Pons (tissue), 1 donor: ENCODE data around the gene RPL35A.
"Not testable (repeated sequence)": the region's sequence is repeated elsewhere in the genome, so short reads cannot be mapped to it uniquely, and the experiment has no call there.

ENCODE experiments used
- DNase-seq: peaks from one replicate; pipeline ENCODE4 v3.0.0-alpha.2; 2016; ENCODE audit warnings: low spot score

The RPL35A gene

GRCh38 chr3:197949778-197950676, at the start of gene RPL35A:
TSS of gene RPL35A (plus strand) at chr3:197950190. CDS start at chr3:197950968, 778 bp downstream.
- DNase-seq: peak; percentile 95

GRCh38 chr3:197901626-197902025, 48.4 kb upstream of the RPL35A start:
- DNase-seq: no peak

GRCh38 chr3:197906023-197906849, 43.8 kb upstream of the RPL35A start:
- DNase-seq: peak; percentile 85

- DNase-seq: no peak
Observed at GRCh38 chr3:197906850-197907187, 43.2 kb upstream of the RPL35A start.

GRCh38 chr3:197907196-197907595, 42.8 kb upstream of the RPL35A start:
- no peak for DNase-seq

- not testable (repeated sequence) for DNase-seq
Observed at GRCh38 chr3:197908550-197908949, 41.4 kb upstream of the RPL35A start.

GRCh38 chr3:197908957-197909701, 40.9 kb upstream of the RPL35A start:
- DNase-seq: no peak

- no peak for DNase-seq
Observed at GRCh38 chr3:197912741-197913476, 37.1 kb upstream of the RPL35A start.

- DNase-seq: no peak
Observed at GRCh38 chr3:197913641-197914380, 36.2 kb upstream of the RPL35A start.

- not testable (repeated sequence) for DNase-seq
Observed at GRCh38 chr3:197921429-197922275, 28.3 kb upstream of the RPL35A start.

GRCh38 chr3:197926418-197926817, 23.6 kb upstream of the RPL35A start:
- DNase-seq: no peak

- not testable (repeated sequence) for DNase-seq
Observed at GRCh38 chr3:197927578-197927977, 22.4 kb upstream of the RPL35A start.

- no peak for DNase-seq
Observed at GRCh38 chr3:197936819-197937384, 13.1 kb upstream of the RPL35A start.

GRCh38 chr3:197940745-197941384, 9.1 kb upstream of the RPL35A start:
- no peak for DNase-seq

GRCh38 chr3:197942956-197943556, 6.9 kb upstream of the RPL35A start:
- DNase-seq: peak; percentile 45

GRCh38 chr3:197949191-197949777, 706 bp upstream of the RPL35A start:
- DNase-seq: no peak

GRCh38 chr3:197950677-197951061, 679 bp downstream of the RPL35A start:
- DNase-seq: no peak

GRCh38 chr3:197951392-197951990, 1.5 kb downstream of the RPL35A start:
- no peak for DNase-seq
